Mesenchymal stem cell (in vitro differentiated cells and primary cell): ENCODE measurements around the gene ECM2.

Experiments
- DNase-seq: peaks from one replicate; pipeline ENCODE4 v3.0.0-alpha.2; 2013
- H2AFZ ChIP-seq: one replicate; pipeline ENCODE4 v1.6.1; 2013; ENCODE audit warnings: low read depth, mild to moderate bottlenecking, control low read depth, inconsistent platforms, low read length, moderate library complexity
- H2AK5ac ChIP-seq: 2 replicates; pipeline ENCODE4 v1.6.1; 2013; ENCODE audit warnings: low read length, moderate library complexity, mild to moderate bottlenecking, inconsistent platforms; ENCODE audit not compliant: severe bottlenecking
- H2BK120ac ChIP-seq: one replicate; pipeline ENCODE4 v1.6.1; 2013; ENCODE audit warnings: low read depth, mild to moderate bottlenecking, inconsistent platforms, low read length, moderate library complexity
- H2BK12ac ChIP-seq, 2 experiments: one replicate each; pipeline ENCODE4 v1.6.1; 2013; ENCODE audit warnings: inconsistent platforms in 2 of 2, low read length in 2 of 2, mild to moderate bottlenecking in 2 of 2, moderate library complexity in 2 of 2, control low read depth in 1 of 2
- H2BK15ac ChIP-seq: one replicate; pipeline ENCODE4 v1.6.1; 2013; ENCODE audit warnings: mild to moderate bottlenecking, low read depth, inconsistent platforms; ENCODE audit not compliant: poor library complexity, severe bottlenecking
- H2BK5ac ChIP-seq: 2 replicates; pipeline ENCODE4 v1.6.1; 2013; ENCODE audit warnings: low read depth, mild to moderate bottlenecking, low read length, control low read depth, inconsistent platforms; ENCODE audit not compliant: poor library complexity, severe bottlenecking
- H3K14ac ChIP-seq, 2 experiments: one replicate each; pipeline ENCODE4 v1.6.1; 2013; ENCODE audit warnings: inconsistent platforms in 2 of 2, low read length in 2 of 2, control low read depth in 1 of 2, mild to moderate bottlenecking in 1 of 2, moderate library complexity in 1 of 2
- H3K18ac ChIP-seq, 2 experiments: one replicate each; pipeline ENCODE4 v1.6.1; 2013; ENCODE audit warnings: inconsistent platforms in 2 of 2, low read length in 2 of 2, control low read depth in 1 of 2, low read depth in 1 of 2, mild to moderate bottlenecking in 1 of 2
- H3K23ac ChIP-seq, 2 experiments: one replicate each; pipeline ENCODE4 v1.6.1; 2013; ENCODE audit warnings: inconsistent platforms in 2 of 2, low read length in 2 of 2, mild to moderate bottlenecking in 2 of 2, moderate library complexity in 2 of 2, control low read depth in 1 of 2
- H3K27ac ChIP-seq: 2 replicates; pipeline ENCODE4 v1.5.1; 2013; ENCODE audit warnings: mild to moderate bottlenecking, moderate library complexity, low read length, control low read depth, inconsistent platforms; ENCODE audit not compliant: poor library complexity, severe bottlenecking
- H3K27me3 ChIP-seq, 2 experiments: 2 replicates each; pipeline versions ENCODE4 v1.6.1 to v1.7.0; 2013; ENCODE audit warnings: low read length in 2 of 2, mild to moderate bottlenecking in 2 of 2, moderate library complexity in 2 of 2, control low read depth in 1 of 2, inconsistent platforms in 1 of 2; ENCODE audit not compliant: control insufficient read depth in 1 of 2, insufficient read depth in 1 of 2
- H3K36me3 ChIP-seq, 2 experiments: 2 replicates each; pipeline versions ENCODE4 v1.6.1 to v1.7.0; 2013; ENCODE audit warnings: low read length in 2 of 2, control low read depth in 1 of 2, inconsistent platforms in 1 of 2, low read depth in 1 of 2, mild to moderate bottlenecking in 1 of 2; ENCODE audit not compliant: insufficient read depth in 2 of 2, control insufficient read depth in 1 of 2
- H3K4ac ChIP-seq, 2 experiments: one replicate each; pipeline ENCODE4 v1.6.1; 2013; ENCODE audit warnings: inconsistent platforms in 2 of 2, low read length in 2 of 2, mild to moderate bottlenecking in 2 of 2, moderate library complexity in 2 of 2, control low read depth in 1 of 2, low read depth in 1 of 2
- H3K4me1 ChIP-seq: 2 replicates; pipeline ENCODE4 v1.6.1; 2013; ENCODE audit warnings: low read depth, low read length, control low read depth; ENCODE audit not compliant: control insufficient read depth, insufficient read depth
- H3K4me2 ChIP-seq: 2 replicates; pipeline ENCODE4 v1.6.1; 2013; ENCODE audit warnings: low read length, mild to moderate bottlenecking, inconsistent platforms; ENCODE audit not compliant: poor library complexity, severe bottlenecking
- H3K4me3 ChIP-seq, 2 experiments: 2 replicates each; pipeline versions ENCODE4 v1.5.1 to v1.7.0; 2013; ENCODE audit warnings: low read length in 2 of 2, mild to moderate bottlenecking in 2 of 2, control low read depth in 1 of 2, low read depth in 1 of 2; ENCODE audit not compliant: insufficient read depth in 1 of 2
- H3K79me1 ChIP-seq: replicated peaks from 2 replicates; pipeline ENCODE4 v1.6.1; 2013; ENCODE audit warnings: mild to moderate bottlenecking, control low read depth, low read length, inconsistent platforms; ENCODE audit not compliant: poor library complexity, severe bottlenecking
- H3K9ac ChIP-seq: 2 replicates; pipeline ENCODE4 v1.7.0; 2013; ENCODE audit warnings: mild to moderate bottlenecking, low read length, moderate library complexity
- H3K9me3 ChIP-seq: 2 replicates; pipeline ENCODE4 v1.7.0; 2013; ENCODE audit warnings: mild to moderate bottlenecking, low read length; ENCODE audit not compliant: control insufficient read depth
- H4K8ac ChIP-seq: one replicate; pipeline ENCODE4 v1.6.1; 2013; ENCODE audit warnings: inconsistent platforms, mild to moderate bottlenecking, low read length, moderate library complexity
- H4K91ac ChIP-seq: one replicate; pipeline ENCODE4 v1.6.1; 2013; ENCODE audit warnings: mild to moderate bottlenecking, low read length, inconsistent platforms
- WGBS: methylation state at CpG from one replicate; pipeline ENCODE4 v1.1.7; 2013; ENCODE audit warnings: mixed read lengths; 5-methylcytosine and 5-hydroxymethylcytosine counted together

The ECM2 gene

GRCh38 chr9:92561374-92562330 lies 25.9 kb upstream of the ECM2 start:
- Histone ChIP-seq H3K4me1 (peaks cover 3% of the 10 kb centered on the region), H3K79me1 (no peaks in the 10 kb centered on the region), H3K18ac (no peak overlapping the region), H2AFZ (no peak overlapping the region), H3K4me2 (no peak overlapping the region), H3K4ac (no peak overlapping the region), H3K23ac (no peak overlapping the region), H3K14ac (no peak overlapping the region), H3K9me3 (no peaks in the 10 kb centered on the region), H3K27ac (no peak overlapping the region), H2BK5ac (no peak overlapping the region), H2BK15ac (no peak overlapping the region), H4K8ac (no peak overlapping the region), H2AK5ac (no peak overlapping the region), H4K91ac (no peak overlapping the region), H3K36me3 (no peaks in the 10 kb centered on the region), H2BK12ac (no peak overlapping the region), H3K9ac (no peak overlapping the region), H3K27me3 (no peaks in the 10 kb centered on the region), H3K4me3 (no peak overlapping the region), H2BK120ac (no peak overlapping the region)
- DNase-seq, result peak; percentile 28
- WGBS, result 89% methylated on average over 5 of the region's 5 CpGs

- H3K4me3 ChIP-seq, result no peak overlapping the region
- no peaks in the 10 kb centered on the region for H3K79me1 ChIP-seq
- no peak overlapping the region for H2AFZ ChIP-seq
- no peak overlapping the region for H3K27ac ChIP-seq
- H4K8ac ChIP-seq, result no peak overlapping the region
- H3K18ac ChIP-seq, result no peak overlapping the region
- no peaks in the 10 kb centered on the region for H3K27me3 ChIP-seq
- no peak overlapping the region for H4K91ac ChIP-seq
- no peak overlapping the region for H2BK15ac ChIP-seq
- H3K9ac ChIP-seq, result no peak overlapping the region
- H3K9me3 ChIP-seq, result no peaks in the 10 kb centered on the region
- no peak for DNase-seq
- no peak overlapping the region for H3K4me2 ChIP-seq
- H2AK5ac ChIP-seq, result no peak overlapping the region
- no peaks in the 10 kb centered on the region for H3K36me3 ChIP-seq
- no peaks in the 10 kb centered on the region for H3K4me1 ChIP-seq
- H2BK12ac ChIP-seq, result no peak overlapping the region
- 93% methylated on average over 15 of the region's 16 CpGs for WGBS
- H3K23ac ChIP-seq, result no peak overlapping the region
- H3K14ac ChIP-seq, result no peak overlapping the region
- H2BK120ac ChIP-seq, result no peak overlapping the region
- H3K4ac ChIP-seq, result no peak overlapping the region
- H2BK5ac ChIP-seq, result no peak overlapping the region
Measured at GRCh38 chr9:92558612-92559374, 23.0 kb upstream of the ECM2 start.

- H4K8ac ChIP-seq, result no peak overlapping the region
- no peak overlapping the region for H2AFZ ChIP-seq
- H3K14ac ChIP-seq, result no peak overlapping the region
- H3K79me1 ChIP-seq, result no peaks in the 10 kb centered on the region
- no peak overlapping the region for H2AK5ac ChIP-seq
- H3K9me3 ChIP-seq, result no peaks in the 10 kb centered on the region
- H3K4me2 ChIP-seq, result no peak overlapping the region
- WGBS, result 96% methylated on average over 1 of the region's 2 CpGs
- no peak overlapping the region for H2BK12ac ChIP-seq
- H3K4me1 ChIP-seq, result no peaks in the 10 kb centered on the region
- no peak overlapping the region for H3K23ac ChIP-seq
- no peak overlapping the region for H3K4me3 ChIP-seq
- no peak overlapping the region for H3K27ac ChIP-seq
- no peak for DNase-seq
- no peaks in the 10 kb centered on the region for H3K36me3 ChIP-seq
- H3K27me3 ChIP-seq, result no peaks in the 10 kb centered on the region
- H2BK15ac ChIP-seq, result no peak overlapping the region
- no peak overlapping the region for H3K4ac ChIP-seq
- no peak overlapping the region for H3K18ac ChIP-seq
- no peak overlapping the region for H2BK120ac ChIP-seq
- H4K91ac ChIP-seq, result no peak overlapping the region
- no peak overlapping the region for H2BK5ac ChIP-seq
- H3K9ac ChIP-seq, result no peak overlapping the region
Measured at GRCh38 chr9:92550765-92551164, 15.0 kb upstream of the ECM2 start.

GRCh38 chr9:92547356-92547755 lies 11.6 kb upstream of the ECM2 start:
- no peaks in the 10 kb centered on the region for H3K27me3 ChIP-seq
- no peaks in the 10 kb centered on the region for H3K79me1 ChIP-seq
- H4K91ac ChIP-seq, result no peak overlapping the region
- H3K4me1 ChIP-seq, result no peaks in the 10 kb centered on the region
- H3K4ac ChIP-seq, result no peak overlapping the region
- no peak overlapping the region for H2BK5ac ChIP-seq
- no peak overlapping the region for H2BK12ac ChIP-seq
- H2BK15ac ChIP-seq, result no peak overlapping the region
- H3K27ac ChIP-seq, result no peak overlapping the region
- H3K14ac ChIP-seq, result no peak overlapping the region
- H3K4me3 ChIP-seq, result no peak overlapping the region
- no peak overlapping the region for H3K4me2 ChIP-seq
- peaks cover under 1% of the 10 kb centered on the region for H3K9me3 ChIP-seq
- no peak overlapping the region for H3K18ac ChIP-seq
- no peak overlapping the region for H2AFZ ChIP-seq
- DNase-seq, result no peak
- no peak overlapping the region for H4K8ac ChIP-seq
- H3K23ac ChIP-seq, result no peak overlapping the region
- WGBS, result 95% methylated on average over 3 of the region's 3 CpGs
- H2AK5ac ChIP-seq, result no peak overlapping the region
- H3K36me3 ChIP-seq, result no peaks in the 10 kb centered on the region
- no peak overlapping the region for H2BK120ac ChIP-seq
- no peak overlapping the region for H3K9ac ChIP-seq
